ENCODE results near the gene DPH2. TPM values are rescaled to one million over a fixed set of nuclear protein-coding genes. Genes with fewer than 3 reads are reported as not detected.

DPH2 gene
- total and polyA plus RNA-seq, 2 of the 8 experiments (the other 6 are each of a cell fraction or from before 2014, with no cell fraction given) = 64.9 to 92.1 TPM

DNA sequence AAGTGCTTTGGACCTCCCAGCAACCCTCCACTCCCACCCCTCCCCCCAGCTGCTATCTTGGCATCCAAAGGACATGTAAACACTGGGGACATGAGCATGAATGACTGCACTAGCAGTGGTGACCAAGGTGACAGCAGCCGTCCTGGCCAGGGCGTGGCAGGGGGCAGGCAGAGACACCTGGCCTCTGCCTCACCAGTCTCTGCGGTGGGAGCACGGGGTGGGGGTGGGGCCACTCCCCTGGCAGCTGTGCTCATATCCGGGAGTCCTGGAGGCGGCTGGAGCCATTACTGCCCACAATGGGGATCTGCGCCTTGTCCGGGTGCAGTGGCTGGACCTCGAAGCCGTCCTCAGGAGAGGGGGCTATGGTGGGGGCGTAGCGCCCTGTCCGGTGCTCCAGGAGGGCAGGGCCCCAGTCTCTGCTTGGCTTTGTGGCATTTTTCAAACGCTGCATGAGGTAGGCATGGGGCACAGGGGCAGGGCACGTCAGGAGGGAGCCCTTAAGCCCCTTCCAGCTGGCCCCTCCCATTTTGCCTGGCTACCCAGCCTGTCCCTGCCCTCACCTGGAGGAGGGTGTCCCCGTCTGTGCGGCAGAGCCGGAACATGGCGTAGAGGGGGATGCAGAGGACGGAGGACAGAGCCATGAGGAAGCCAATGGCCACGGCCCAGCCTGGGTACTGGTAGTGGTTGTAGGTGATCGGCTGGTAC lies 27.6 kb downstream of the DPH2 start:
- no peak overlapping the region for H2AK5ac ChIP-seq (ENCODE audit: low read depth, low read length)
- DNase-seq (ENCODE audit: low read depth in 1 of 2, low spot score in 2 of 2) = no peak
- H3K23ac ChIP-seq (ENCODE audit: insufficient read length) = no peak overlapping the region
- no peaks in the 10 kb centered on the region for H3K9me3 ChIP-seq (ENCODE audit: insufficient read depth in 2 of 2, low read depth in 1 of 2, low read length in 1 of 2)
- H4K8ac ChIP-seq (ENCODE audit: extremely low read depth, insufficient read depth, low read length) = no peak overlapping the region
- FAIRE-seq = no peak
- no peaks in the 10 kb centered on the region for H3K79me1 ChIP-seq (ENCODE audit: low read depth, low read length)
- H3K4me1 ChIP-seq (replicated peaks in 1 of 4; ENCODE audit: control insufficient read depth in 3 of 4, insufficient read depth in 4 of 4, low read length in 3 of 4) = peaks cover 0 to 2% (median 0%) of the 10 kb centered on the region in 4 experiments; a peak in 4 of 7 replicates
- H3K4me3 ChIP-seq (ENCODE audit: extremely low read depth in 1 of 4, insufficient read depth in 2 of 4, low read depth in 3 of 4, low read length in 4 of 4) = no peak overlapping the region
- H2BK15ac ChIP-seq (ENCODE audit: low read length) = no peak overlapping the region
- H4K5ac ChIP-seq (ENCODE audit: insufficient read length, low read depth, low read length) = no peak overlapping the region
- no peak overlapping the region for H2BK120ac ChIP-seq (replicated peaks; ENCODE audit: low read depth, low read length)
- 0 out of 2 replicates have a peak, but pooled peaks cover under 1% of the 10 kb centered on the region for H3K23me2 ChIP-seq (ENCODE audit: low read depth, low read length)
- 92% methylated on average over 17 of the region's 22 CpGs; no CpG with 5 or more reads in 1 of the 2 experiments for WGBS, 2 experiments (ENCODE audit: extremely low coverage in 1 of 2, insufficient coverage in 1 of 2, insufficient read length in 1 of 2, insufficient replicate concordance in 2 of 2, low coverage in 1 of 2, low lambda C conversion rate in 2 of 2, missing lambda C conversion rate in 1 of 2)
- no peak overlapping the region for H3K56ac ChIP-seq (replicated peaks; ENCODE audit: insufficient read length, low read depth, low read length)
- no peak overlapping the region for H2BK12ac ChIP-seq (ENCODE audit: low read depth, low read length)
- H3K36me3 ChIP-seq (ENCODE audit: control insufficient read depth in 2 of 4, insufficient read depth in 4 of 4, low read length in 3 of 4) = peaks cover 0 to 11% (median 8%) of the 10 kb centered on the region in 4 experiments; a peak in 5 of 8 replicates
- peaks cover 2% of the 10 kb centered on the region in 2 experiments for H4K20me1 ChIP-seq (replicated peaks in 1 of 2; ENCODE audit: control insufficient read depth in 1 of 2, insufficient read depth in 2 of 2, low read length in 2 of 2)
- no peak overlapping the region for H2BK20ac ChIP-seq (ENCODE audit: low read length)
- no peak overlapping the region for H4K91ac ChIP-seq (replicated peaks; ENCODE audit: insufficient read length, low read length)
- no peaks in the 10 kb centered on the region for H3K27me3 ChIP-seq (replicated peaks in 1 of 4; ENCODE audit: control insufficient read depth in 3 of 4, extremely low read depth in 1 of 4, insufficient read depth in 3 of 4, low read length in 3 of 4)
- CTCF ChIA-PET (ENCODE audit: partially characterized antibody) = interaction anchor here (0.9 to 21.8 kb wide), 6 partner anchors 9 to 50 kb away, joined by 3 to 478 read pairs (median 4); no protein-coding TSS in a partner anchor
- H2AFZ ChIP-seq (ENCODE audit: low read length) = no peak overlapping the region
- H3K4ac ChIP-seq (replicated peaks; ENCODE audit: insufficient read length, low read depth, low read length) = no peak overlapping the region
- H3K18ac ChIP-seq (ENCODE audit: extremely low read depth, low read length) = no peak overlapping the region
- POLR2A ChIA-PET (ENCODE audit: partially characterized antibody) = interaction anchor here (1.0 to 27.1 kb wide), 4 partner anchors 17 to 50 kb away, joined by 3 to 544 read pairs (median 4); partner anchors contain the start of gene SLC6A9
- H3K79me2 ChIP-seq (ENCODE audit: control insufficient read depth in 1 of 2, insufficient read depth in 2 of 2, low read length in 2 of 2) = no peaks in the 10 kb centered on the region
- H2BK5ac ChIP-seq (ENCODE audit: low read depth, low read length) = no peak overlapping the region
- H3K14ac ChIP-seq (ENCODE audit: insufficient read length) = no peak overlapping the region
- H3K4me2 ChIP-seq (ENCODE audit: insufficient read depth in 1 of 2, low read depth in 2 of 2, low read length in 2 of 2) = no peak overlapping the region
- no peak overlapping the region for H3K9ac ChIP-seq (replicated peaks in 1 of 4; ENCODE audit: extremely low read depth in 1 of 4, low read depth in 3 of 4, low read length in 3 of 4)
- H3K27ac ChIP-seq (ENCODE audit: low read depth, low read length) = no peak overlapping the region
- TF ChIP-seq RBBP5 (IDR thresholded peaks at IDR 0.05; ENCODE audit: borderline replicate concordance, low read depth, low read length) = no peak
- no peak for TF ChIP-seq JUN (IDR thresholded peaks at IDR 0.05; ENCODE audit: low read depth, low read length)
- TF ChIP-seq SP4 (IDR thresholded peaks at IDR 0.05; ENCODE audit: low read length) = no peak
- TF ChIP-seq BRCA1 (IDR thresholded peaks at IDR 0.05; ENCODE audit: low read depth, low read length) = no peak
- no peak for TF ChIP-seq JUND (IDR thresholded peaks at IDR 0.05; ENCODE audit: low read length)
- TF ChIP-seq RXRA (IDR thresholded peaks at IDR 0.05; ENCODE audit: insufficient read depth, low read depth, low read length) = no peak
- TF ChIP-seq SP2 (IDR thresholded peaks at IDR 0.05; ENCODE audit: low read length) = no peak
- no peak for TF ChIP-seq TAF1 (IDR thresholded peaks at IDR 0.05; ENCODE audit: low read depth, low read length)
- TF ChIP-seq POU5F1 (IDR thresholded peaks at IDR 0.05; ENCODE audit: low read depth, low read length) = no peak
- no peak for TF ChIP-seq YY1 (IDR thresholded peaks at IDR 0.05; ENCODE audit: low read depth, low read length)
- TF ChIP-seq GABPA (IDR thresholded peaks at IDR 0.05; ENCODE audit: borderline replicate concordance, insufficient read depth, low read length) = no peak
- TF ChIP-seq, protein P1, sequence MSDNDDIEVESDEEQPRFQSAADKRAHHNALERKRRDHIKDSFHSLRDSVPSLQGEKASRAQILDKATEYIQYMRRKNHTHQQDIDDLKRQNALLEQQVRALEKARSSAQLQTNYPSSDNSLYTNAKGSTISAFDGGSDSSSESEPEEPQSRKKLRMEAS (IDR thresholded peaks at IDR 0.05) = no peak
- no peak for TF ChIP-seq FOSL1 (IDR thresholded peaks at IDR 0.05; ENCODE audit: insufficient read depth, low read depth, low read length)

All from H1 (cell line).